ENCODE results near the gene CPN1. TPM values are rescaled to one million over a fixed set of nuclear protein-coding genes. Genes with fewer than 3 reads are reported as not detected.
A peak's percentile ranks its signal among the peaks of the same experiment; 100 is the strongest.

The CPN1 gene
- total RNA-seq, 1 experiment from 2014 or later: not detected

GRCh38 chr10:100046021-100046486 is 35.6 kb downstream of the CPN1 start:
- WGBS (ENCODE audit: extremely low coverage, insufficient read length, low lambda C conversion rate): no CpG with 5 or more reads among the region's 7 CpGs
- H3K9me3 ChIP-seq (ENCODE audit: control insufficient read depth, low read depth, low read length): no peaks in the 10 kb centered on the region
- no peak overlapping the region for H4K5ac ChIP-seq (ENCODE audit: insufficient read length, low read depth, low read length)
- Mint-ChIP-seq H3K4me1 (peaks cover 16 to 20% of the 10 kb centered on the region in 2 experiments), H3K4me3 (no peak overlapping the region), H3K36me3 (ENCODE audit: insufficient read depth in 1 of 3, low read depth in 3 of 3) (no peaks in the 10 kb centered on the region), H3K27me3 (ENCODE audit: low read depth) (no peaks in the 10 kb centered on the region; the same call in 1 of the 2 replicates), H3K9me3 (no peaks in the 10 kb centered on the region), H3K27ac (0 out of 7 replicates have a peak overlapping the region, but pooled peaks of 1 of the 3 experiments have one; percentile 6)
- no peak overlapping the region for H3K9ac ChIP-seq (ENCODE audit: extremely low read depth, insufficient read length, low read length)
- no peak overlapping the region for H2BK15ac ChIP-seq (ENCODE audit: low read depth, low read length)
- H3K79me1 ChIP-seq (ENCODE audit: insufficient read depth, low read depth, low read length, poor library complexity, severe bottlenecking): no peaks in the 10 kb centered on the region
- no peak overlapping the region for H3K14ac ChIP-seq (ENCODE audit: insufficient read depth, low read length)
- peak; percentile 99 for TF ChIP-seq CTCF (conservative IDR thresholded peaks at IDR 0.05)
- H2AFZ ChIP-seq (ENCODE audit: low read length): no peak overlapping the region
- H2BK12ac ChIP-seq (ENCODE audit: insufficient read length, low read depth, low read length): no peak overlapping the region
- H3K23ac ChIP-seq (ENCODE audit: insufficient read length, low read depth, low read length): no peak overlapping the region
- no peaks in the 10 kb centered on the region for H3K27me3 ChIP-seq (ENCODE audit: insufficient read depth, low read length)
- H4K20me1 ChIP-seq (ENCODE audit: control insufficient read depth, insufficient read depth, insufficient read length): no peaks in the 10 kb centered on the region
- H3T11ph ChIP-seq (ENCODE audit: low read length): no peak overlapping the region
- H2AK5ac ChIP-seq (ENCODE audit: insufficient read length, low read length): no peak overlapping the region
- no peak overlapping the region for H3K4ac ChIP-seq (ENCODE audit: low read depth, low read length)
- H3K18ac ChIP-seq (ENCODE audit: insufficient read length, low read depth, low read length): no peak overlapping the region
- no peak overlapping the region for H3K4me2 ChIP-seq (ENCODE audit: insufficient read depth, insufficient read length, low read length)
- H2BK20ac ChIP-seq (ENCODE audit: low read depth, low read length, poor library complexity, severe bottlenecking): no peak overlapping the region
- no peaks in the 10 kb centered on the region for H3K23me2 ChIP-seq (ENCODE audit: insufficient read length, low read depth, low read length, poor library complexity, severe bottlenecking)
- peak; percentile 90 for DNase-seq
- H4K91ac ChIP-seq (ENCODE audit: insufficient read length, low read depth, low read length): no peak overlapping the region
- no peak overlapping the region for H2BK120ac ChIP-seq (ENCODE audit: low read depth, low read length, poor library complexity, severe bottlenecking)
- no peaks in the 10 kb centered on the region for H3K79me2 ChIP-seq (ENCODE audit: insufficient read depth, low read length)
- no peaks in the 10 kb centered on the region; the same call in 1 of the 2 replicates for H3K4me1 ChIP-seq (ENCODE audit: insufficient read depth, low read length)
- no peak overlapping the region for H4K8ac ChIP-seq (replicated peaks; ENCODE audit: insufficient read length, low read depth, low read length)
- no peak overlapping the region for H3K56ac ChIP-seq (ENCODE audit: insufficient read length, low read depth, low read length)
- H2BK5ac ChIP-seq (ENCODE audit: insufficient read length, low read length): no peak overlapping the region
- H3K27ac ChIP-seq (ENCODE audit: insufficient read length, low read depth, low read length): no peak overlapping the region
